Neuronal stem cell (in vitro differentiated cells): Measurements from ENCODE around the gene HOXC12.

Source experiments
- DNase-seq: peaks from one replicate; pipeline ENCODE4 v3.0.0-alpha.2; 2013; ENCODE audit warnings: low spot score
- H2AFZ ChIP-seq: one replicate; pipeline ENCODE4 v1.6.1; 2013; ENCODE audit warnings: mild to moderate bottlenecking, low read length, inconsistent platforms
- H2AK5ac ChIP-seq: 2 replicates; pipeline ENCODE4 v1.6.1; 2013; ENCODE audit warnings: low read depth, mild to moderate bottlenecking, inconsistent platforms, low read length, moderate library complexity, mixed read lengths
- H2BK120ac ChIP-seq: 2 replicates; pipeline ENCODE4 v1.6.1; 2013; ENCODE audit warnings: low read depth, mild to moderate bottlenecking, inconsistent platforms, low read length, moderate library complexity, mixed read lengths
- H2BK12ac ChIP-seq: one replicate; pipeline ENCODE4 v1.6.1; 2013; ENCODE audit warnings: low read length, inconsistent platforms
- H2BK15ac ChIP-seq: 2 replicates; pipeline ENCODE4 v1.6.1; 2013; ENCODE audit warnings: mild to moderate bottlenecking, low read length, inconsistent platforms, mixed read lengths
- H2BK5ac ChIP-seq: one replicate; pipeline ENCODE4 v1.6.1; 2013; ENCODE audit warnings: inconsistent platforms, mild to moderate bottlenecking, low read length, moderate library complexity
- H3K14ac ChIP-seq: one replicate; pipeline ENCODE4 v1.6.1; 2013; ENCODE audit warnings: low read length, inconsistent platforms
- H3K18ac ChIP-seq: 2 replicates; pipeline ENCODE4 v1.6.1; 2013; ENCODE audit warnings: low read length, inconsistent platforms
- H3K23ac ChIP-seq: 2 replicates; pipeline ENCODE4 v1.6.1; 2013; ENCODE audit warnings: low read depth, mild to moderate bottlenecking, mixed read lengths, low read length, inconsistent platforms; ENCODE audit not compliant: poor library complexity
- H3K27ac ChIP-seq: replicated peaks from 3 replicates; pipeline ENCODE4 v1.5.1; 2013; ENCODE audit warnings: low read length, inconsistent platforms
- H3K27me3 ChIP-seq, 3 experiments: 2 replicates each; pipeline ENCODE4 v1.6.1; 2013; ENCODE audit warnings: low read length in 3 of 3, mild to moderate bottlenecking in 2 of 3, inconsistent platforms in 1 of 3, low read depth in 1 of 3, mixed read lengths in 1 of 3, moderate library complexity in 1 of 3; ENCODE audit not compliant: control insufficient read depth in 3 of 3, insufficient read depth in 3 of 3
- H3K36me3 ChIP-seq, 2 donors: replicated peaks in 1 of 2; 2 replicates each; pipeline ENCODE4 v1.6.1; 2013; ENCODE audit warnings: low read length in 2 of 2; ENCODE audit not compliant: control insufficient read depth in 2 of 2, insufficient read depth in 2 of 2
- H3K4ac ChIP-seq: 2 replicates; pipeline ENCODE4 v1.6.1; 2013; ENCODE audit warnings: inconsistent platforms, mild to moderate bottlenecking, low read length, moderate library complexity
- H3K4me1 ChIP-seq, 2 donors: 1 replicate in 1 of 2; 2 replicates in 1 of 2; pipeline ENCODE4 v1.6.1; 2013; ENCODE audit warnings: low read length in 2 of 2, low read depth in 1 of 2; ENCODE audit not compliant: control insufficient read depth in 2 of 2, insufficient read depth in 1 of 2
- H3K4me2 ChIP-seq: one replicate; pipeline ENCODE4 v1.6.1; 2013; ENCODE audit warnings: mild to moderate bottlenecking, low read length, inconsistent platforms; ENCODE audit not compliant: insufficient read depth, poor library complexity, severe bottlenecking
- H3K4me3 ChIP-seq, 2 donors: 2 replicates each; pipeline ENCODE4 v1.5.1; 2013; ENCODE audit warnings: low read length in 2 of 2, mild to moderate bottlenecking in 2 of 2, inconsistent platforms in 1 of 2, moderate library complexity in 1 of 2
- H3K79me1 ChIP-seq: one replicate; pipeline ENCODE4 v1.6.1; 2013; ENCODE audit warnings: low read depth, mild to moderate bottlenecking, inconsistent platforms, low read length, moderate library complexity
- H3K9ac ChIP-seq: one replicate; pipeline ENCODE4 v1.6.1; 2013; ENCODE audit warnings: mild to moderate bottlenecking, low read depth, low read length, inconsistent platforms; ENCODE audit not compliant: poor library complexity
- H3K9me3 ChIP-seq, 2 donors: replicated peaks in 1 of 2; 2 replicates each; pipeline versions ENCODE3 to v1.6.1; 2013; ENCODE audit warnings: low read length in 2 of 2, mild to moderate bottlenecking in 2 of 2, inconsistent platforms in 1 of 2, low read depth in 1 of 2, mixed read lengths in 1 of 2, moderate library complexity in 1 of 2; ENCODE audit not compliant: control insufficient read depth in 2 of 2, insufficient read depth in 1 of 2
- H4K8ac ChIP-seq: one replicate; pipeline ENCODE4 v1.6.1; 2013; ENCODE audit warnings: low read depth, mild to moderate bottlenecking, inconsistent platforms, low read length, moderate library complexity
- H4K91ac ChIP-seq: one replicate; pipeline ENCODE4 v1.6.1; 2013; ENCODE audit warnings: low read length, low read depth, mild to moderate bottlenecking, inconsistent platforms; ENCODE audit not compliant: poor library complexity
- WGBS, 2 donors: extraction: QIAGEN DNeasy Blood & Tissue Kit; methylation state at CpG; one replicate each; pipeline ENCODE4 v1.1.7; 2013; ENCODE audit warnings: missing lambda C conversion rate in 2 of 2, mixed read lengths in 1 of 2; ENCODE audit not compliant: insufficient read length in 2 of 2, insufficient replicate concordance in 1 of 2; ENCODE audit errors: extremely low coverage in 2 of 2; 5-methylcytosine and 5-hydroxymethylcytosine counted together

Gene HOXC12

DNA sequence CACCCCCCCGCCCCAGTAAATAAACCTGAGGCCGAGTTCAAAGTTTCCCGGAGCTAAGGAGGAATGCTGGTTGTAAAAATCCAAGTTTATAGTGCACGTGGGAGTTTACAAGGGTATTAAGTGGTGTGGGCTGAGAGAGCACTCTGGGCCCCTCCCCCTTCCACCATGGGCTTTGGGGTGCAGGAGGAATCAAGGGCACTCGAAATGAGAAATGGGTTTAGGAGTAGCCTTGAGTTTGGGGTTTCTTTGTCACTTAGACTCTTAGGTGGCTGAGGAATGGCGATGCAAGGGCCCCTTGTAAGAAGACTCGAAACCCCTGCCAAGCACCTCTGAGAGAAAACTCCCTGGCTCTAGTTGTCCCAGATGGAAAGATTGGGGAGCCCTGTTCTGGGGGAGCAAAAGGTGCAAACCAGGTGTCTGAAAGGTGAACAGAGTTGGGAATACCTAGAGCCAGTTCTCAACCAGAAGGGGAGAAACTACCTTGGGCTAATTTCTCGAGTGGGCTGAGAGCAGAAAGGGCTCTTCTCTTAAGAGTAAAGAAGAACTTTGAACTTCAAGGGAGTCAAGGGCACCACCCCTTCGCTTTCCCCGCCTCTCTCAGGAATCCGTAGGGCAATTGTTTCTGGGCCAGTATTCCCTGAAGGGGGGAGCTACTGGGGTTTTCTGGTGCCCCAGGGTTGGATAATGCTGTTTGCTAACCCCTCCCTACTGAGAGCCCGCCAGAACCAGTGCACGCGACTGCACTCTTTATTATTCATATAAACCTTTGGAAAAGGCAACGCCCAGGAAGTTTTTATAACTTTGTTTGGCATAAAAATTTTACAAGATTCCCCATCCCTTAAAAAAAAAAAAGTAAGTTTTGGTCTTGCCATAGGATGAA, 24.0 kb downstream of the HOXC12 start:
- Histone ChIP-seq H3K23ac (no peak overlapping the region), H3K18ac (no peak overlapping the region), H2BK120ac (no peak overlapping the region), H3K9me3 (peaks cover 0 to 16% of the 10 kb centered on the region in 2 donors), H2BK12ac (no peak overlapping the region), H3K14ac (no peak overlapping the region), H2AFZ (no peak overlapping the region), H4K91ac (no peak overlapping the region), H2BK15ac (no peak overlapping the region), H2AK5ac (no peak overlapping the region), H2BK5ac (no peak overlapping the region), H4K8ac (no peak overlapping the region), H3K4me1 (no peaks in the 10 kb centered on the region), H3K36me3 (no peaks in the 10 kb centered on the region), H3K4ac (no peak overlapping the region), H3K79me1 (no peaks in the 10 kb centered on the region), H3K4me2 (no peak overlapping the region), H3K4me3 (no peak overlapping the region), H3K27me3 (peaks cover 56 to 99% (median 97%) of the 10 kb centered on the region in 3 experiments), H3K27ac (no peak overlapping the region), H3K9ac (no peak overlapping the region)
- DNase-seq, result no peak
- WGBS, 2 donors, result no CpG with 5 or more reads among the region's 15 CpGs

- no peak overlapping the region for H2BK12ac ChIP-seq
- no peak overlapping the region for H3K23ac ChIP-seq
- H2BK5ac ChIP-seq, result no peak overlapping the region
- no peak overlapping the region for H3K27ac ChIP-seq
- H3K4me1 ChIP-seq, result peaks cover 0 to under 1% of the 10 kb centered on the region in 2 donors
- no peak overlapping the region for H4K8ac ChIP-seq
- peaks cover 0 to 23% of the 10 kb centered on the region in 2 donors for H3K9me3 ChIP-seq
- DNase-seq, result no peak
- H3K36me3 ChIP-seq, result no peaks in the 10 kb centered on the region
- H3K4me3 ChIP-seq, result no peak overlapping the region
- no peak overlapping the region for H2BK120ac ChIP-seq
- H3K4ac ChIP-seq, result no peak overlapping the region
- no peak overlapping the region for H3K14ac ChIP-seq
- H3K4me2 ChIP-seq, result no peak overlapping the region
- H3K18ac ChIP-seq, result no peak overlapping the region
- H2AK5ac ChIP-seq, result no peak overlapping the region
- no CpG with 5 or more reads among the region's 7 CpGs for WGBS, 2 donors
- no peak overlapping the region for H3K9ac ChIP-seq
- peaks cover 53 to 98% (median 97%) of the 10 kb centered on the region in 3 experiments for H3K27me3 ChIP-seq
- H2AFZ ChIP-seq, result no peak overlapping the region
- no peaks in the 10 kb centered on the region for H3K79me1 ChIP-seq
- no peak overlapping the region for H4K91ac ChIP-seq
- no peak overlapping the region for H2BK15ac ChIP-seq
Observed at GRCh38 chr12:53980104-53980801, 25.6 kb downstream of the HOXC12 start.

GRCh38 chr12:53980802-53981496, 26.2 kb downstream of the HOXC12 start:
- Histone ChIP-seq H3K14ac (no peak overlapping the region), H2AK5ac (no peak overlapping the region), H3K18ac (no peak overlapping the region), H4K91ac (no peak overlapping the region), H4K8ac (no peak overlapping the region), H3K4me1 (peaks cover 0 to 3% of the 10 kb centered on the region in 2 donors), H3K4me3 (no peak overlapping the region), H2BK5ac (no peak overlapping the region), H3K36me3 (no peaks in the 10 kb centered on the region), H3K79me1 (no peaks in the 10 kb centered on the region), H3K27ac (no peak overlapping the region), H3K9me3 (peaks cover 0 to 24% of the 10 kb centered on the region in 2 donors), H2BK120ac (no peak overlapping the region), H3K27me3 (peaks cover 53 to 98% (median 97%) of the 10 kb centered on the region in 3 experiments), H3K23ac (no peak overlapping the region), H2AFZ (no peak overlapping the region), H3K4ac (no peak overlapping the region), H2BK12ac (no peak overlapping the region), H3K9ac (no peak overlapping the region), H2BK15ac (no peak overlapping the region), H3K4me2 (no peak overlapping the region)
- DNase-seq, result no peak
- WGBS, 2 donors, result no CpG with 5 or more reads among the region's 15 CpGs
